Measurements from ENCODE around the gene TBXAS1. TPM values are rescaled to one million over a fixed set of nuclear protein-coding genes. Genes with fewer than 3 reads are reported as not detected.

The TBXAS1 gene
- total and polyA plus RNA-seq, 2 experiments from 2014 or later = 1.3 TPM; not detected in 1

GRCh38 chr7:139900326-139900725 lies 71.3 kb downstream of the TBXAS1 start (continued):
- TF ChIP-seq REST (IDR thresholded peaks at IDR 0.05; ENCODE audit: unreplicated experiment) = no peak
- no peak for TF ChIP-seq NANOG (IDR thresholded peaks at IDR 0.05; ENCODE audit: borderline replicate concordance)
- TF ChIP-seq POLR2AphosphoS5 (IDR thresholded peaks at IDR 0.05; ENCODE audit: low read depth) = no peak
- TF ChIP-seq EZH2 (IDR thresholded peaks at IDR 0.05; ENCODE audit: low read depth, unreplicated experiment) = no peak
- no peak for TF ChIP-seq ZNF331 (CRISPR knock-in tag; IDR thresholded peaks at IDR 0.05; ENCODE audit: low read depth)
- TF ChIP-seq, protein P1, sequence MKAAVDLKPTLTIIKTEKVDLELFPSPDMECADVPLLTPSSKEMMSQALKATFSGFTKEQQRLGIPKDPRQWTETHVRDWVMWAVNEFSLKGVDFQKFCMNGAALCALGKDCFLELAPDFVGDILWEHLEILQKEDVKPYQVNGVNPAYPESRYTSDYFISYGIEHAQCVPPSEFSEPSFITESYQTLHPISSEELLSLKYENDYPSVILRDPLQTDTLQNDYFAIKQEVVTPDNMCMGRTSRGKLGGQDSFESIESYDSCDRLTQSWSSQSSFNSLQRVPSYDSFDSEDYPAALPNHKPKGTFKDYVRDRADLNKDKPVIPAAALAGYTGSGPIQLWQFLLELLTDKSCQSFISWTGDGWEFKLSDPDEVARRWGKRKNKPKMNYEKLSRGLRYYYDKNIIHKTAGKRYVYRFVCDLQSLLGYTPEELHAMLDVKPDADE (IDR thresholded peaks at IDR 0.05) = no peak
- TF ChIP-seq ZNF114 (CRISPR knock-in tag; IDR thresholded peaks at IDR 0.05) = no peak
- TF ChIP-seq CREB1 (CRISPR knock-in tag; IDR thresholded peaks at IDR 0.05; ENCODE audit: low read depth) = no peak
- no peak for TF ChIP-seq STAT1 (IDR thresholded peaks at IDR 0.05; ENCODE audit: unreplicated experiment)
- no peak for TF ChIP-seq JUNB (IDR thresholded peaks at IDR 0.05; ENCODE audit: unreplicated experiment)
- TF ChIP-seq EZH2phosphoT487 (IDR thresholded peaks at IDR 0.05; ENCODE audit: unreplicated experiment) = no peak

GRCh38 chr7:139901056-139901795 lies 72.2 kb downstream of the TBXAS1 start:
- Histone ChIP-seq H3K36me3 (ENCODE audit: insufficient read depth) (no peaks in the 10 kb centered on the region), H3K4me1 (ENCODE audit: insufficient read depth) (no peaks in the 10 kb centered on the region), H3K27ac (ENCODE audit: low read depth) (no peak overlapping the region), H3K4me2 (no peak overlapping the region), H3K9me2 (ENCODE audit: insufficient read depth) (peaks cover 8% of the 10 kb centered on the region; the same call in 1 of the 2 replicates), H2AFZ (no peak overlapping the region), H3K4me3 (no peak overlapping the region), H3K79me2 (replicated peaks; ENCODE audit: insufficient read depth) (no peaks in the 10 kb centered on the region), H3K27me3 (ENCODE audit: insufficient read depth) (no peaks in the 10 kb centered on the region), H3F3A (replicated peaks; ENCODE audit: low read depth) (no peaks in the 10 kb centered on the region), H4K20me1 (replicated peaks; ENCODE audit: insufficient read depth) (no peaks in the 10 kb centered on the region)
- DNase-seq (ENCODE audit: low spot score) = no peak
- Mint-ChIP-seq H3K27me3 (ENCODE audit: insufficient read depth, low read depth, poor library complexity) (peaks cover 2% of the 10 kb centered on the region), H3K4me3 (no peak overlapping the region), H3K9me3 (peaks cover 3% of the 10 kb centered on the region; the same call in 1 of the 3 replicates), H3K27ac (no peak overlapping the region), H3K36me3 (ENCODE audit: low read depth) (no peaks in the 10 kb centered on the region), H3K4me1 (no peaks in the 10 kb centered on the region)
- ATAC-seq = no peak
- no peak for TF ChIP-seq ZNF114 (CRISPR knock-in tag; IDR thresholded peaks at IDR 0.05)
- TF ChIP-seq JUNB (IDR thresholded peaks at IDR 0.05; ENCODE audit: unreplicated experiment) = no peak
- no peak for TF ChIP-seq EZH2 (IDR thresholded peaks at IDR 0.05; ENCODE audit: low read depth, unreplicated experiment)
- TF ChIP-seq, protein P1 (IDR thresholded peaks at IDR 0.05) = no peak
- TF ChIP-seq POLR2AphosphoS5 (IDR thresholded peaks at IDR 0.05; ENCODE audit: low read depth) = no peak
- no peak for TF ChIP-seq NANOG (IDR thresholded peaks at IDR 0.05; ENCODE audit: borderline replicate concordance)
- TF ChIP-seq REST (IDR thresholded peaks at IDR 0.05; ENCODE audit: unreplicated experiment) = no peak
- no peak for TF ChIP-seq STAT1 (IDR thresholded peaks at IDR 0.05; ENCODE audit: unreplicated experiment)
- TF ChIP-seq EZH2phosphoT487 (IDR thresholded peaks at IDR 0.05; ENCODE audit: unreplicated experiment) = no peak
